Iris pigment epithelial cell (primary cell): ENCODE results near the gene VPS18.

ENCODE experiments used
- DNase-seq: peaks from one replicate; pipeline ENCODE4 v3.0.0-alpha.2; 2011; ENCODE audit warnings: low read depth

VPS18 gene

DNA sequence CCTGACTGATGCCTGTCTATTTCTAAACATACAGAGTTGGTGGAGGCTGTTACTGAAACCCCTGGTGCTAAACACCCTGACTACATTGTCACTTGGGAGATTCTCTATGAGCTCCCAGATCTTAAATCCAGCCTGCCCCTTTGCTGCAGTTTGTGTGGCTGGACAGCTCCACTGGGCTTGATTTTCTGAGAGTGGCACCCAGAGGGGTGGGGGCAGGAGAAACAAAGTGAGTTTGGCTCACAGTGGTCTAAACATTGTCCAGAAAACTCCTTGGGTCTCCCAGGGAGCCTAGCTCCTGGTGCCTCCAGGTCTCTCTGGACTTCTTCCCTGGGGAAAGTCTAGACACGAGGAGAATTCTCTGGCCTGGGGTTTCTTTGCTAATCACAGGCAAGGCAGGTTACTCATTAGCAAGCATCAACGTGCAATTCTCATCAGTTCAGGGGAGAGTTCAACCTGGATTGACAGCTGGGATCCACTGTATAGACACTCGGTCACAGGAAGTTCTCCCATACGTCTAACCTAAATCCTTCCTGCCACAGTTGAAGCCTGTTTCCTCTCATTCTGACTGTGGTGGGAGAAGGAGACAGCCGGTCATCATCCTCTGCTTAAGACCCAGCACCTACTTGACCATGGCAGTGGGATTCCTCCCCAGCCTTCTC is 27.8 kb downstream of the VPS18 start:
- DNase-seq: no peak

- DNase-seq: no peak
Observed at GRCh38 chr15:40922608-40923005, 28.4 kb downstream of the VPS18 start.

GRCh38 chr15:40923551-40923950 is 29.3 kb downstream of the VPS18 start:
- no peak for DNase-seq

GRCh38 chr15:40925495-40925862 is 31.2 kb downstream of the VPS18 start:
- no peak for DNase-seq

DNA sequence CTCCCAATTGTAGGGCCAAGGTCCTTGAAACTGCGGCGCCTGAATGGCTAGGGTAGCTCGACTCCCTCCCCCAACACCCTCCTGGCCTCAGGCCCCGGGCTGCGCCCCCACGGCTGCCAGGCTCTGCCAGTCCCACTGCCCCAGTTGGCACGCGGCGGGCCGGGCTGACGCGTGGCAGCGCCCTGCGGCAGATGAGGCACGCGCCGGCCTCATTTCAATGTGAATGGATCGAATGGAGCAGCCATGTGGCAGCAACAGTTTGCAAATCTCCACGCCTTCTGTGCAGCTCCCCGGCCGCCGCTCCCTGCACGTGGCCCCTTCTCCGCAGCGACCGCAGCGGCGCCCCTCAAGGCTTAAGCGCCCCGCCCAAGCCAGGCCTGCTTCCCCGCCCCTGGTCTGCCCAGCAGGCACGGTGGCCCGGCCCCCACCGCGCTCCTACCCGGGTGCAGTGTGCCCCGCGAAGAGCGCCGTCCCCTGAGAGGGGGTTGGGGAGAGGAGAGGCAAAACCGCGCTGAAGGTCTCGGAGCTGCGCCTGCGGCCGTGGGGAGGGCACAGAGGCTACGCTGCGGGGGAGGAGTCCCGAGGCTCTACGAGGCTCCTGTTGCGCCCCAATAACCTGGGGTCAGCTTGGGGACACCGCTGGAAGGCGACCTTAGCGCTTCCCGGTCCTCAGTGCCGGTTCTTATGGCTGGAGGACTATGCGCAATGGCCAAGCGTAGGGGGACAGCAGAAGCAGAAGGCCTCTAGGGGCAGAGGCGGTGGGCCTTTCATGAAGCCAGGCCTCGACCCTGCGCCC is 31.8 kb downstream of the VPS18 start:
- peak; percentile 30 for DNase-seq

- DNase-seq: no peak
Observed at GRCh38 chr15:40926659-40927494, 32.6 kb downstream of the VPS18 start.

- no peak for DNase-seq
Observed at GRCh38 chr15:40927495-40927872, 33.2 kb downstream of the VPS18 start.

- DNase-seq: no peak
Observed at GRCh38 chr15:40927873-40928806, 33.9 kb downstream of the VPS18 start.

- peak; percentile 53 for DNase-seq
Observed at GRCh38 chr15:40928821-40929659, 34.8 kb downstream of the VPS18 start, which contains the start of gene DLL4. Gene DLL4 (plus strand): TSS chr15:40929340. CDS start chr15:40929669, 329 bp downstream.

DNA sequence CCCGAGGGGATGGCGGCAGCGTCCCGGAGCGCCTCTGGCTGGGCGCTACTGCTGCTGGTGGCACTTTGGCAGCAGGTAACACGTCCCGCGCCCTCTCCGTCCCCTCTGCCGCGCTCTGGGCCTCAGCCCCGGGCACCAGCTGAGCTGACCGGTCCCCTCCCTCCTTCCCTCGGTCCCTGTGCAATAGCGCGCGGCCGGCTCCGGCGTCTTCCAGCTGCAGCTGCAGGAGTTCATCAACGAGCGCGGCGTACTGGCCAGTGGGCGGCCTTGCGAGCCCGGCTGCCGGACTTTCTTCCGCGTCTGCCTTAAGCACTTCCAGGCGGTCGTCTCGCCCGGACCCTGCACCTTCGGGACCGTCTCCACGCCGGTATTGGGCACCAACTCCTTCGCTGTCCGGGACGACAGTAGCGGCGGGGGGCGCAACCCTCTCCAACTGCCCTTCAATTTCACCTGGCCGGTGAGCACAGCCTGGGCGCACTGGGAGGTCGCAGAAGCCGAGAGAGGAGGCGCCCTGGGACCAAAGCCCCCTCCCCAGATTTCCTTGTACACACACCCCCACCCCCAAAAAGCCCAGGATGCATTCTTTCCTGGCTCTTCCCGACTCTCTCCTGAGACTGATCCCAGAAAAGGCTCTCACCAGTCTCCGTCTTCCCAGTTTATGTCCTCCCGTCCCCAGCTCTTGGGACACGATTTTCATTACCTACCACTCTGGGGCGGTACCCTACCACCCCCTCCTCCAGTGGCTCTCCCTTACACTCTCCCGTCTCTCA is 35.6 kb downstream of the VPS18 start:
- peak; percentile 74 for DNase-seq

GRCh38 chr15:40930430-40931299 is 36.4 kb downstream of the VPS18 start:
- DNase-seq: peak; percentile 38

GRCh38 chr15:40931300-40932142 is 37.3 kb downstream of the VPS18 start:
- DNase-seq: no peak

DNA sequence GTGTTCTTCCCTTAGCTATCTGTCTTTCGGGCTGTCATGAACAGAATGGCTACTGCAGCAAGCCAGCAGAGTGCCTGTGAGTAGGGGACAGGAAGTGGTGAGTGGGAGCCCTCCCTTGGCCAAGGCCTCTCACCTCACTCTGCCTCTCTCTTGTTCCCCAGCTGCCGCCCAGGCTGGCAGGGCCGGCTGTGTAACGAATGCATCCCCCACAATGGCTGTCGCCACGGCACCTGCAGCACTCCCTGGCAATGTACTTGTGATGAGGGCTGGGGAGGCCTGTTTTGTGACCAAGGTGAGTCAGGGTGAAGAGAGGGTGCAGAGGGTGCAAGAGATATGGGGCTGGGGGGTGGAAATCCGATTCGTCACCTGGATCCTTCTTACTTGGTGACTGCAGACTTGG is 37.9 kb downstream of the VPS18 start:
- no peak for DNase-seq

DNA sequence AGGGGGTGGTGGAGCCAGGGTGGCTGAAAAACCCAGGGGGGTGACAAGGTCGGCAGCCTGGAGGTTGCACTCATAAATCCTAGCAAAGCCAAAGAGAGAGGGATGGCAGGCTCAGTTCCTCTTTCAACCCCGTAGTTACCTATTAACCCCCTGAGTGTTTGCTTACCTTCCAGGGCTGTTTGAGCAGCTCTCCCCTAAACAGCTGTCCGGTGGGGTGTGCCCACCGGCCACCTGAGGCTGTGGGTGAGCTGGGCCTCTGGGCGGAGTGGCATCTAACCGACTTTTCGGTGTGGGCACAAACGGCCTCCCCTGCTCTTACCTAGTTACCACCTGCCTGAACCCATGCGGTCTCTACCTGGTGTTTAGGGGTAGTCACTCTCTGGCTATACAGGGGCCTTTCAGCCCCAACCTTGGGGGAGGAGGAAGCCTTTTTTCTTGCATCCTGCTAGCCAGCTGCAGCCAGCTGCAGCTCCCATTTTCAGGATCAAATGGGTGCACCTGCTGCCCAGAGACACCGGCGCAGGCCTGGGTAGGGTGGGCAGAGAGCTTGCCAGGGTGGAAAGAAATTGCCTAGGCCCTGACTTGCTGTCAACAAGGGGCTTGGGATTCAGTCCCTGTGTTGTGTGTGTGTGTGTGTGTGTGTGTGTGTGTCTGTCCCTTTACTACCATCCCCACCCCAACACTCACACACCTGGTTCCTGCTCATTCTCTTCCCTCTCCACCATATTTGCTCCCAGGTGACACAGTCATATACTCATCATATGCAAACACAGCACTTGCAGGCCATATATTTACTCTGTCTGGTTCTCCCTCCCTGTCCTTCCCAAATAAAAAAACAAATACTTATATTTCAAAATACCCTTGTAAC is 38.6 kb downstream of the VPS18 start:
- no peak for DNase-seq

DNA sequence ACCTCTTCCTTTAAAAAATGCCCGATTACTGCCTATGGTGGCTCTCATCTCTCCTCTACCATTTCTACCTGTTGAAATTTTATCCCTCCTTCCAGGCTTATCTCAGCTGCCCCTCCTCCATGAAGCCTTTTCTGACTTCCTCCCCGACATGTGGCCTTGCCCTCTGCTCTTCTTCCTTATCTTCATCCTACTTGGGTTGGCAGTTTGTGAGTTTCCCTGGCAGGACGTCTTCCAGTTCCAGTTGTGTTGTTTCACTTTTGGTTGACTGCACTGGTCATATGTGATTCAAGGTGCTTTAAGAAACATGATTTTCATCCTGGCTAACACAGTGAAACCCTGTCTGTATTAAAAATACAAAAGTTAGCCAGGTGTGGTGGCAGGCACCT is 39.3 kb downstream of the VPS18 start:
- DNase-seq: no peak

GRCh38 chr15:40934457-40934856 is 40.2 kb downstream of the VPS18 start:
- no peak for DNase-seq

DNA sequence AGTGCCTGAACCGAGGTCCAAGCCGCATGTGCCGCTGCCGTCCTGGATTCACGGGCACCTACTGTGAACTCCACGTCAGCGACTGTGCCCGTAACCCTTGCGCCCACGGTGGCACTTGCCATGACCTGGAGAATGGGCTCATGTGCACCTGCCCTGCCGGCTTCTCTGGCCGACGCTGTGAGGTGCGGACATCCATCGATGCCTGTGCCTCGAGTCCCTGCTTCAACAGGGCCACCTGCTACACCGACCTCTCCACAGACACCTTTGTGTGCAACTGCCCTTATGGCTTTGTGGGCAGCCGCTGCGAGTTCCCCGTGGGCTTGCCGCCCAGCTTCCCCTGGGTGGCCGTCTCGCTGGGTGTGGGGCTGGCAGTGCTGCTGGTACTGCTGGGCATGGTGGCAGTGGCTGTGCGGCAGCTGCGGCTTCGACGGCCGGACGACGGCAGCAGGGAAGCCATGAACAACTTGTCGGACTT is 42.0 kb downstream of the VPS18 start:
- no peak for DNase-seq
